ENCODE measurements around the gene ARRDC3.
"Not testable (repeated sequence)": the region's sequence is repeated elsewhere in the genome, so short reads cannot be mapped to it uniquely, and the experiment has no call there.

Gene ARRDC3

DNA sequence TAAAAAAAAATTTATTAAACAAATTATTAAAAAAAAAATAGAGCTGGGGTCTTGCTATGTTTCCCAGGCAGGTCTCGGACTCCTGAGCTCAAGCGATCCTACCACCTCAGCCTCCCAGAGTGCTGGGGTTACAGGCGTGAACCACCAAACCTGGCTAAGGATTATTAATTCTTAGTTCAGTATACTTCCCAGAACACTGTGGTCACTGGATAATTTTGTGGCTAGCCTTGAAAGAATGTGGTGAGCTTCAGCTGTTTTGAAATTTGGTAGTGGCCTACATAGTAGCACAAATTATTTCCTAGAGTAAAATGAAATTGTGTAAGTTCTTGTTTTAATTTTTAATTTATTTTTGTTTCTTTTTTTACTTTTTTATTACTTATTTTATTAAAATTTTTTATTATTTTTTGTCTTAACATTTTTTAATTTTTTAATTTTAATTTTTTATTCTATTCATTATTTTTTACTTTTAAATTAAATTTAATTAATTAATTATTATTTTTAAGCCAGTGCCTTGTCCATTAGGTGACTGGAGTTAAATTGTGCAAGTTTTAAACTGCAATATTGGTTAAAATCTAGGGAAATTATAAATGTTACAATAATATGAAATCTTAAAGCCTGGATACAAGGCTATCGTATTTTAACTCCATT lies 23.0 kb downstream of the ARRDC3 start:
- DNase-seq (ENCODE audit: low read depth), result no peak

DNA sequence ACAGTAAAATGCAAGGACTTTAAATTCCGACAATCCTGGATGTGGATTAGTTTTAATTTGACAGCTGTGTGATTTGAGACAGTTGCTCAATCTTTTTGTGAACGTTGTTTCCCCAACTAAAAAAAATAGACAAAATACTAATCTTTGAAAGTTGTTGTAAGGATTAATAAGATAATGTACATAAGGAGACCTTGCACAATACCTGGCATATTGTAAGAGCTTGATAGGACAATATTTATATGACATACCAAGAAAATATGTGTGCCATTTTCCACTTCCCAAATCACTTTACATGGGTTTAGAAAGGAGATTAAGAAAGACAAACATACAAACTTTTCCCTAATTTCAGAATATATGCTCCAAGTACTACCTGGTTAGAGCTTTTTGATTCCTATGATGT lies 25.3 kb downstream of the ARRDC3 start:
- DNase-seq (ENCODE audit: low read depth), result no peak

DNA sequence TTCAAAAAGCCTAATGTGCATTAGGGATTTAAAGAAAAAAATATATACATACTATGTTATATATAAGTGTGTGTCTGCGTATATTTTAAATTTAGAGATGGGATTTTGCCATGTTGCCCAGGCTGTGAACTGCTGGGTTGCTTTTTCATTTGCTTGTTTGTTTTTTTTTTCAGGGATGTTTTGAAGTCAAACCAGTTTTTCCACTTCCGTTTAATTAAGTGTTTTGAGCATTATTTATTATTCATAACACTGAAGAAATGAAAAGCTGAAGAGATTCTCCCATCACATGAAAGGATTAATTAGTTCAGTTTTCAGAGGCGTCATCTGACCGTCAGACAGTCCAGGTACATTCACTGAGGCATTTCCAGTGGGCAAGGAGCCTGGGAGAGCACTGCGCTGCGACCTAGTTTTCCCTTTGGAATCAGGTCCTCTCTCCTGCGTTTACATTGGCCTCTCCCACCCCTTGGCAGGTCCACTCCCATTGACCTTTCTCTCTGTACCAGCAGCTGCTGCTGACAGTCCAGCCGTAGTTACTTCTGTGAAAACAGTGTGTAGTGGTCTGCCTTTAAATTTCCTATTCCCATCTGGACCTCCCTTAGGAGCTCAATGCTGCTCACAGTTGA lies 26.0 kb downstream of the ARRDC3 start:
- DNase-seq (ENCODE audit: low read depth), result no peak

DNA sequence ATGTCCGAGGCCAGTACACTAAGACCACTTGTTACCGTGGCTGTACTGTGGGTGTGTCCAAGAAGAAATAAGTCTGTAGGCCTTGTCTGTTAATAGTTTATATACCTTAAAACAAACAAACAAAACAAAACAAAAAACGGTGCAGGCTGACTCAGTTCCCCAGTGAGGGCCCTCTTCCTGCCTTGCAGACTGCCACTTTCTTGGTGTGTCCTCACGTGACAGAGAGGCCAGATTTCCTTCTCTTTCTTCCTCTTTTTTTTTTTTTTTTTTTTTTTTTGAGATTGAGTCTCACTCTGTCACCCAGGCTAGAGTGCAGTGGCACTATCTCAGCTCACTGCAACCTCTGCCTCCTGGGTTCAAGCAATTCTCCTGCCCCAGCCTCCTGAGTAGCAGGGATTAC lies 28.2 kb downstream of the ARRDC3 start:
- not testable (repeated sequence) for DNase-seq (ENCODE audit: low read depth)

DNA sequence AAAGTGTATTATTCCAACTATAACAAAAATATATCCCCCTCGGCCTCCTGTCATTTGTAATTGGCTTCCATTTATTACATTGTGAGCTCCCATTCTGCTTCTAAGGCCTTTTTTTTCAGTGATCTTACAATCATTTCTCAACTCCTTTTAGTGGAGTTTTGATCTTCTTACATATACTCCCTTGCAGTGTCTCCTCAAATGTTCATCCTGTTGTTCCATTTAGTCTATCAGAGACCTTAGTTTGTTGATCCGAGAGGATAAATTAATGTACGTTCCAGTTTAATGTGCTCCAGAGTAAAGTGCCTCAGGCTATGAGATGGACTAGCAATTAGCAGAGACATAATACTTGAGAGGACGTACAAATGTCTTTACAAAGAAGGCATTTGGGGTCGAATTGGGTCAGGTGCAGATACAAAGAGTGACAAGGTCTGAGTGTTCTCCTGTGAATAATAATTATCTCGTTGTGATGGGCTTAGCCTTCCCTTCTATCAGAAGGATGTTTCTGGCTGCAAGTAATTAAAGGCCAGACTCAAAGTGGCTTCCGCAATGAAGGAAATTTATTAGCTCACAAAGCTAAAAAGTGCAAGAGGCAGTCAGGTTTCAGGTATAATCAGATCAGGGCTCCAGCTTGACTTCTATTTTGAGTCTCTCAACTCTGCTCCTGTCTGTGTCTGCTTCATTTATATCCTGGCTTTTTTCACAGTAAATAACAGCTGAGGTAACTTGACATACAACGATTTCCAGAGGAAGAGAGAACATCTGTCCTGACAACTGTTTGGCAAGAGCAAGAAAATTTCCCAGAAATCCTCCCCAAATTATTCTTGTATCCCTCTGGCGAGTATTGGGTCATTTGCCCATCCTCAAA lies 30.1 kb downstream of the ARRDC3 start:
- DNase-seq (ENCODE audit: low read depth), result peak; percentile 18

GRCh38 chr5:91345461-91345860 lies 37.7 kb downstream of the ARRDC3 start:
- no peak for DNase-seq (ENCODE audit: low read depth)

- DNase-seq (ENCODE audit: low read depth), result not testable (repeated sequence)
Observed at GRCh38 chr5:91344661-91345200, 38.4 kb downstream of the ARRDC3 start.

- DNase-seq (ENCODE audit: low read depth), result no peak
Observed at GRCh38 chr5:91343916-91344315, 39.2 kb downstream of the ARRDC3 start.

- DNase-seq (ENCODE audit: low read depth), result not testable (repeated sequence)
Observed at GRCh38 chr5:91342931-91343330, 40.2 kb downstream of the ARRDC3 start.

DNA sequence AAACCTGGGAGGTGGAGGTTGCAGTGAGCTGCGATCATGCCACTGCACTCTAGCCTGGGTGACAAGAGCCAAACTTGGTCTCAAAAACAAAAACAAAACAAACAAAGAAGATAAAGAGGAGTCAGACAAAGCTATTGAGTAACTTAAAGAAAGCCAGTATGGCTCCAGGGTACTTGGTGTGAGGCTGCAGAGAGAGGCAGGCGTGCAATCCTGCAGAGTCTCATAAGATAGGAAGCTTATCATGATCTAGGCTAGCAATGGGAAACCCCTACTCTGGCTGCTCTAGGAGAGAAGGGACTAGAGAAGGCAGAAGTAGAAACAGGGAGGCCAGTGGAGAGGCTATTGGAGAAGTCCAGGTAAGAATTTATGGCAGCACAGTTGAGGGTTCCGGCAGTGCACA lies 42.0 kb downstream of the ARRDC3 start:
- no peak for DNase-seq (ENCODE audit: low read depth)

GRCh38 chr5:91340532-91340931 lies 42.6 kb downstream of the ARRDC3 start:
- no peak for DNase-seq (ENCODE audit: low read depth)

DNA sequence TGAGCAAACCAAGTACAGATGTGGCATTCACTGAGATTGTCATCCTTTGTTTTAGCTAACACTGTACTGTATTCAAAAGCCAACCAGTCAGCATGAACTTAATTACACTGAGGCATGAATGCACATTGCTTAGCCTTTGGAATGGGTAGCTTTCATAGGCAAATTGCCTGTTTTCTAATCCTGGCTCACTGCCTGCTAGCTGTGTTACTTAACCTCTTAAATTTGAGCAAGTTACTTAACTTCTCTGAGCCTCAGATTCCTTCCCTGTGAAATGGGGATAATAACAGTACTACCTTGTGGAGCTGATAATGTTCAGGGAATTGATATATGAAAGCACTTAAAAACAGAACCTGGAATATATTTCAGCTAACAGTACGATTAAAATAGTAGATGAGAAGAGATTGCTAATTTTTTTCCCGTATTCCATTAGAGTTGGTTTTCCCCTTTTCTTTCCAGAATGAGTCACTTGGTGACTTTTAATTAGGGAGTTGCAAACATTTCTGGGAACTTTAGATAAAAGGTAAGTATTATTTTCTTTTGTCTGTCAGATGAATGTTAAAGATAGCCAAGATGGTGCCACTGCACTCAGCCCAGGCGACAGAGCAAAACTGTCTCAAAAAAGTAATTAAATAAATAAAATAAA lies 43.9 kb downstream of the ARRDC3 start:
- DNase-seq (ENCODE audit: low read depth), result peak; percentile 71

GRCh38 chr5:91332267-91333045 lies 50.7 kb downstream of the ARRDC3 start:
- DNase-seq (ENCODE audit: low read depth), result peak; percentile 80

GRCh38 chr5:91331705-91332104 lies 51.4 kb downstream of the ARRDC3 start:
- no peak for DNase-seq (ENCODE audit: low read depth)

GRCh38 chr5:91329283-91329682 lies 53.8 kb downstream of the ARRDC3 start:
- DNase-seq (ENCODE audit: low read depth), result no peak

- no peak for DNase-seq (ENCODE audit: low read depth)
Observed at GRCh38 chr5:91328743-91329142, 54.4 kb downstream of the ARRDC3 start.

DNA sequence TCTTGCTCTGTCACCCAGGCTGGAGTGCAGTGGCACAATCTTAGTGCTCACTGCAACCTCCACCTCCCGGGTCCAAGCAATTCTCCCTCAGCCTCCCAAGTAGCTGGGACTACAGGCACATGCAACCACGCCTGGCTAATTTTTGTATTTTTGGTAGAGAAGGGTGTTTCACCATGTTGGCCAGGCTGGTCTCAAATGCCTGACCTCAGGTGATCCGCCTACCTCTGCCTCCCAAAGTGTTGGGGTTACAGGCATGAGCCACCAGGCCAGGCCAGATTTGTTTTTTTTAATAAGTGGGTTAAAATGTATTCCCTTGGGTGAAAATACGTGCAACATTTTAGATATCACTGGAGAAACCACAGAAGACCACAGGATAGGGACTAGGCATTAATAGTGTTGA lies 60.1 kb downstream of the ARRDC3 start:
- DNase-seq (ENCODE audit: low read depth), result not testable (repeated sequence)

GRCh38 chr5:91319667-91320066 lies 63.5 kb downstream of the ARRDC3 start:
- DNase-seq (ENCODE audit: low read depth), result no peak

DNA sequence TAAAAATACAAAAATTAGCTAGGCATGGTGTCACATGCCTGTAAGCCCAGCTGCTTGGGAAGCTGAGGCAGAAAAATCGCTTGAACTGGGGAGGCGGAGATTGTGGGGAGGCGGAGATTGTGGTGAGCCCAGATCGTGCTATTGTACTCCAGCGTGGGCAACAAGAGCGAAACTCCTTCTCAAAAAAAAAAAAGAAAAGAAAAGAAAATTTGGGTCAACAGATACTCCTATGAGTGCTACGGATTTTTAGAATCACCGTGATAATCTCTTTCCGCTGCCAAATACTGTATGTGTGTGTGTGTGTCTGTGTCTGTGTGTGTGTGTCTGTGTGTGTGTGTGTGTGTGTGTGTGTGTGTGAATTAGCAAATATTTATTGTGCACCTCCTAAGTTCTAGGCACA lies 64.4 kb downstream of the ARRDC3 start:
- DNase-seq (ENCODE audit: low read depth), result no peak
